Measurements from ENCODE around the gene CFAP410.
"Not testable (repeated sequence)": the region's sequence is repeated elsewhere in the genome, so short reads cannot be mapped to it uniquely, and the experiment has no call there.

The CFAP410 gene

DNA sequence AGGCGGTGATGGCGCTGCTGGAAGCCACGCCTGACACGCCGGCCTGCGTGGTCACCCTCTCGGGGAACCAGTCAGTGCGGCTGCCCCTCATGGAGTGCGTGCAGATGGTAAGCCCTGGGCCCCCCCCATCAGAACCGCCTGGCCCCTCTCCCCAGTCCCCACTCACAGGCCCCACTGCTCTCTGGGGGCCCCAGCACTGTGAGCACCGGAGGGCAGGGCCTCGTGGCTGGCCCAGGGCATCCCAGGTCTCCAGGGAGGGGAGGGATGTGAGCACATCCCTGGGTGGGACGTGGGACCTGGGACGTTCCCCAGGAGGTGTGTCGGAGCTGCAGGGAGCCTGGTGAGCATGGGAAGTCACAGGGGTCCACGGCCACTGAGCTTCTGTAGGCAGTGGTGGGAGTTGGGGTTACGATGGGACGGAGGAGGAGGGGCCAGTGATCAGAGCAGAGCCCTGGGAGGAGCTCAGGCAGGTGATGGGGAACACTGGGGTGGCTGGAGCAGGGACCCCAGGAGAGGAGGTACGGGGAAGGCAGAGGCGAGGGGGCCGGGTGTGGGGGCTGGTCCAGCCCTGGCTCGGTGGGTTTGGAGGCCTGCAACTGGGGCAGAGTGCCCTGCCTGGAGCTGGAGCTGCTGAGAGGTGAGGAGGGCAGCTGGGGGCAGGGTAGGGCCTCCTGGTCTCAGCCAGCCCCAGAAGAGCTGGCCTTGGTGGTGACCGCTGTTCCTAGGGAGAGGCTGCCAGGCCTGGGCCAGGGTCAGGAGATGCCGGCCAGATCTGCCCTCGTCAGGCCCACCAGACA lies 20.5 kb downstream of the CFAP410 start:
- in situ Hi-C loops (cut with MboI; ENCODE audit: low sequenced_read_pairs), result no loop called here

DNA sequence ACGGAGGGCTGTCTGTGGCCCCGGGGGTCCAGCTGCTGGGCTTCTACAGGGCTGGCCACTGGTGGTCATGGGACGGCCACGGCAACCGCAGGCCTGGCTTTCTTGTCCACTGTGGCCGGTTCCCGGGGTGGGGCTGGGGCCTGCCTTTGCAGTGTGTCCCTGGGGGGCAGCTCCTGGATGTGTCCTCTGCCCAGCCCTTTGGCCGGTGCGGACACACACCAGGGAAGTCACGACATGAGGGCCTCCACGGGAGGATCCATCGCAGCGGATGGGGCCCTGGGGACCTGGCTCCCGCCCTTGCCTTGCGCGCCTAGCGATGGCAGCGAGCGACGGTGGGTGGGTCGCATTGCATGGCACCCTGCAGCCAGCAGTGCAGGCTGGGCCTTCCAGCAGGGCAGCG lies 21.3 kb downstream of the CFAP410 start:
- in situ Hi-C loops (cut with MboI; ENCODE audit: low sequenced_read_pairs), result no loop called here

DNA sequence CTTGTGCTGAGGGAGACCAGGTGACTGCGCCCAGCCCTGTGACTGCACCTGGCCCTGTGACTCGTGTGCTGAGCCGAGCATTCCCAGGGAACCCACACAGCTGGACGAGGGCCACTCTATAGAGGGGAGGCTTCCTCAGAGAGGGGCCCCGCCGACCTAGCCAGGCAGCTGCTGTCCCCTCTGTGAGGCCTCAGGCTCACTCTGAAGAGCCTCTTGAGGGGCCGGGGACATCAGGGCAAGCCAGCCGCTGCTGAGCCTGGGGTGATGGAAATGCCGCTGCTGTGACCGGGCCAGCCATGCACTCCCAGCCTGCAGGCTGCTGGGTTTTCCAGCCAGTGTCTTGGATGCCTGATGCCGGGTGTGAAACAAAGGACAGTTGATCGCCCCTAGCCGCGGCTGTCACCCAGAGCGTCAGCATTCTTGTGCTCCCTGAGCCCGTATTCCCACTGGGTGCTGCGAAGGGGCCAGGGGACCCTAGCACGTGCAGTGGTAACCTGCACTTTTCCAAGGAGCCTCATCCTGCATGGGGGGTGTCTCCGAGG lies 21.9 kb downstream of the CFAP410 start:
- in situ Hi-C loops (cut with MboI; ENCODE audit: low sequenced_read_pairs), result no loop called here

DNA sequence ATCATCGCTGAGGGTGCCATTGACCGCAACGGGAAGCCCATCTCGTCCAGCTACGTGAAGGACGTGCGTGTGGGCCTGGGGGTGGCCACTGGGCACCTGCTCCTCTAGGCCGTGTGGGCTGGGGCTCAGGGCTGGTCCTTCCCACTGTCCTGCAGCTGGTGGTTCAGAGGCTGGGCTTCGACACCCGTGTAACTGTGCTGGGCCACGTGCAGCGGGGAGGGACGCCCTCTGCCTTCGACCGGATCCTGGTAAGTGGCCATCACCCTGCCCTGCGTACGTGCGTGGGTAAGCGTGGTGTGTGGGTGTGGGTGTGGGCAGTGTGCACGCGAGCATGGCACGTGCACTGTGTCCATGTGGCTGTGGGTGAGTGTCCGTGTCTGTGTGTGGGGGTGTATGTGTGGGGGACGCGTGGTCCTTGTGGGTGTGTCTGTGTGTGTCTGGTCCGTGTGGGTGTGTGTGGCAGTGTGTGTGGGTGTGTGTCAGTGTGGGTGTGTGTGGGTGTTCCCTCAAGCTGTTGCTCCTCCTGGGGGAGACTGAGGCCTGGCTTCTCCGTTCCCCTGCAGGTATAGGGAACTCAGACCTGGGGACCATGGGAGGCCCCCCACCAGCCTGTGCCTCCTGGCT lies 22.8 kb downstream of the CFAP410 start:
- in situ Hi-C loops (cut with MboI; ENCODE audit: low sequenced_read_pairs), result no loop called here

DNA sequence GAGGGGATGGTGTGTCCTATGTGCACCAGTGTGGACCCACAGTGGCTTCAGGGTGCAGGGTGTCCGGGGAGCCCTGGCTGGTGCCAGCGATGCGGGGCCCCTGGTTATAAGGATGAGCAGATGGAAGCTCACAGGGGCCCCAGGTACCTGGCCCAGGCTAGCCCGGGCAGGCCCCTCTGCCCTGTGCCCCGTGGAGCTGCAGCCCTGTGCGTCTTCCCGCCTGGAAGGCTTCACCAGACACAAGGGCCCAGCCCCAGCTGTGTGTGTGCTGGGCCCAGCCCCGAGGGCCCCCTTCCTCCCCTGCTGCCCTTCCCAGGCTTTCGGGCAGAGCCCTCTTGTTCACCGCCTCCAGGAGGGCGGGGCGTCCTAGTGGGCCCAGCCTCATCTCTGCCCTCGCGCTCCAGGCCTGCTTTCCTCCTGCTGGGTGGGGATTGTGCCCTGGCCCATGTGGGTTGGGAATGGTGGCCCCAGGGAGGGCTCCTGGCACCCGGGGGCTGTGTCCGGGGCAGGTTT lies 23.4 kb downstream of the CFAP410 start:
- in situ Hi-C loops (cut with MboI; ENCODE audit: low sequenced_read_pairs), result no loop called here

DNA sequence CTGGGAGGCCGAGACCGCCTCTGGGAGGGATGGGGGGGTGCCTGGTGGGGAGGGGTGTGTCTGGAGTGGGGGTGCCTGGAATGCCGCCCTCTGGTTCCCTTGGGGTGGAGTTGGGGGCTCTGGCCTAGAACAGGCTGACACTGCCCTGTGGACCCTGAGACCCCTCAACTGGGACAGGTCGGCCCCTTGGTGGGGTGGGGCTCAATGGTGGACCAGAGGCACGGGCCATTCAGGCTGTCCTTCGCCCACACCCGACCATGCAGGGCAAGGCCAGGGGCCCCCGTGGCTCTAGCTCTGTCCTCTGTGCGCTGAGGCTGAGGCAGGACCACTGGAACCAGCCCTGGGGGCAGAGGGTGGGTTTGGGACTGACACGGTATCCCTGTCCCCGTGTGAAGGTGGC lies 24.6 kb downstream of the CFAP410 start:
- in situ Hi-C loops (cut with MboI; ENCODE audit: low sequenced_read_pairs), result no loop called here

DNA sequence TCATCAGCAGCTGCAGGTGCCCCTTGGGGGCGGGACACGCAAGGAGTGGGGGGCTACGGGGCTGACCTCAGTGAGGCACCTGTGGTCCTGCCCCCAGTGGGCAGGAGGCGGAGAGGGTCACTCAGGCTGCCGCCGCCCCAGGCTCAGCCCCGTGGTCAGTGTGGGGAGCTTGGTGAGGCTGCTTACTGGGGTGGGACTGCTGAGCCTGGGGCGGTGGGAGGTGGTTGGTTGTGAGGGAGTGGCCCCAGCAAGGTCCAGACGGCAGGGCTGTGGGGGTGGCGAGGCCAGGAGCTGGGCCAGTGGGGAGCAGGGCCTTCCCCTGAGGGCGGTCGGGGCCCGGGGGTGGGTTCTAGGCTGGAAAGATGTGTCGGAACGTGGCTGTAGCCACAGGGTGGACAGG lies 25.1 kb downstream of the CFAP410 start:
- in situ Hi-C loops (cut with MboI; ENCODE audit: low sequenced_read_pairs), result no loop called here

DNA sequence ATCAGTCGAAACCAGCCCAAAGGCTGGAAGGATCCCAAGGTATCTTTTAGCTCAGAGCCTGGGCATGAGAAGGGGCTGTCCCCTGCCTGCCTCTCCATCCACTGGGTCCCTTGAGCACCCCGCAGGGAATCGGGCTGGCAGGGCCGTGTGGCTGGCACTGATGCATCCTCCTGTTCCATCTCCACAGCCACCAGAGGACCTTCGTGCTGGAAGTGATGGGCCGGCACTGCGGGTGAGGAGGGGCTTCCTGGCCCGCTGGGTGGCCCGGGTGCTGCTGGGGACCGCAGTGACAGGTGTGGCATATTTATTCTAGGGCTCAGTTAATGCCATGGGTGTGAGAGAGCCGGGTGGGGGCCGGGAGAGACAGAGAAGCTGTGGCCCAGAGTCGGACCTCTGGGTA lies 25.7 kb downstream of the CFAP410 start:
- in situ Hi-C loops (cut with MboI; ENCODE audit: low sequenced_read_pairs), result no loop called here

DNA sequence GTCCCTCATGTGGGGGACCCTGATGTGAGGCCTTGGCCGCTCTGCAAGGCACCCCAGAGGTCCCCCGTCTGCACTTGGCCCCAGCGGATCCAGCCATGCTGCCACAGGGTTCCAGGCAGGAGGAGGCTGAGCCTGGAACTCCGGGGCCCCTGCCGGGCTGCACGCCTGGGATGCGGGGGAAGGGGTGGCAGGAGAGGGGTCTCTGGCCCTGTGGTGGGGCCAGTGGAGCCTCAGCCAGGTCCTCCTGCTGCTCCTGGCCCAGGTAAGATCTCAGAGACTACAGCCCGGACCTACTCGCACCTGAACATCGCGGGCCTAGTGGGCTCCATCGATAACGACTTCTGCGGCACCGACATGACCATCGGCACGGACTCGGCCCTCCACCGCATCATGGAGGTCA lies 26.5 kb downstream of the CFAP410 start:
- in situ Hi-C loops (cut with MboI; ENCODE audit: low sequenced_read_pairs), result no loop called here

DNA sequence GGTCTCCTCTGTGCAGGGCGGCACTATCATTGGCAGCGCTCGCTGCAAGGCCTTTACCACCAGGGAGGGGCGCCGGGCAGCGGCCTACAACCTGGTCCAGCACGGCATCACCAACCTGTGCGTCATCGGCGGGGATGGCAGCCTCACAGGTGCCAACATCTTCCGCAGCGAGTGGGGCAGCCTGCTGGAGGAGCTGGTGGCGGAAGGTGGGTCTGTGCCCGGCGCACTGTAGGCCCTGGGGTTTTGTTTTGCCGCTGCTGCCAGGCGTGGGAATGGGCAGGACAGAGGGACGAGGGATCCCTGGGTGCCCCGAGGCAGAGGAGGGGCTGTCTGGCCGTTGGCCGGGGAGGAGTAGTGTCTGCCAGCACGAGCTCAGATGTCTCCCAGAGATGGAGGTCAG lies 27.1 kb downstream of the CFAP410 start:
- in situ Hi-C loops (cut with MboI; ENCODE audit: low sequenced_read_pairs), result no loop called here

DNA sequence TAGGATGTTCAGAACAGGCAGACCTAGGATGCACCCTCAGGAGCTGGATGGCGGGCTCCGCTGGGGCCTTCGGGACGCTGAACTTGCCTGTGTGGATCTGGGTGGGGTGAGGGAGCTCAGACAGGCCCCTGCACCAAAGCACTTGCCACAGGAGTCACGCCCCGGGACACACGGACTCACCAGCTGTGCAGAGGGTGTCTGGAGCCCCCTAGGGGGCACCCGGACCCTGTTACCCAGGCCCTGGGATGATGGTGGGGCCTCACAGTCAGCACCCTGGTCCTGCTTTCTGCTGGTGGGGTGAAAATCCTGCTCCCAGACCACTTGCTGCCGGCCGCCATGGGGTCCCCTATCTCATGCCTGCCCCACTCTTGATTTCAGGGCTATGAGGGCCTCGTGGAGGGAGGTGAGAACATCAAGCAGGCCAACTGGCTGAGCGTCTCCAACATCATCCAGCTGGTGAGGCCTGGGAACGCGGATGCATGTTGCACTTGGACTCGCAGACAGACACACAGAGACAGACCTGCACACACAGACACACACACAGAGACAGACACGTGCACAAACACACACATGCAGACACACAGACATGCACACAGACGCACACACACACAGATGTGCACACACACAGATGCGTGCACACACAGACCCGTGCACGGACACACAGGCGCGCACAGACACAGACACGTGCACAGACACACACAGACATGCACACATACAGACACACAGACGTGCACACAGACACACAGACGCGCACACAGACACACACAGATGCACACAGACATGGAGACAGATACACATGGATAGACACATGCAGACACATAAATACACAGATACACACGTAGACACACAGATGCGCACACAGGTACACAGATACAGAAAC lies 28.3 kb downstream of the CFAP410 start:
- in situ Hi-C loops (cut with MboI; ENCODE audit: low sequenced_read_pairs), result no loop called here

DNA sequence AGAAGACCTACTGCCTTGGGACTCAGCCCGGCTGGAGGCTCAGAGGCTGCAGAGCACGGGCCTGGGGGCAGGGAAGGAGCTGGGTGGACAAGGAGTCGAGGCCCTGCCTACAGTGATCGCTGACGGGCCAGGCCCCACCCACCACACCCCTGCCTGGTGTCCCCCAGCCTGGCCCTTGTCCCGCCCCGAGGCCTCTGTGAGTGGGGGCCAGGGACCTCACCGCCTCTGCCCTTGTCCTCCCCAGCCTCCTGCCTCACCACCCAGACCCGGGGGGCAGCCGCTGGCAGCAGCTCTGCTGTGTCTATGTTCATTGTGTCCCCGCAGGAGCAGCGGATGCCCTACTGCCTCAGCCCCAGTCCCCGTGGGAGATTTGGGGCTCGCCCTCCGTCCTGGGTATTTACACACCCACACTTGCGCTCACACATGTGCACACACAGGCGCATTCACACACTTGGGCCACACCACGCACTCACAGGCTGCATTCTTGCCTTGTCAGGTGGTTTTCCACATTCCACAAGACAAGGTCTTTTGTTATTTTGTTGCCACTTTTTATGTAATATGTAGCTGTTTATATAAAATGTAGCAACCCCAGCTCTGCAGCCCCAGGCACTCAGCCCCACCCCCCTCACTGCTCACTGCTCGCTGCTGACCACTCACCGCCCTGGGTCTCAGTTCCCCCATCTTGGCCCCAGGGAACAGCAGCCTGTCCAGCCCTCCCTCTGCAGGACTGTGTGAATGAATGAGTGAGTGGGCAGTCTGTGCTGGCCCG lies 32.1 kb downstream of the CFAP410 start:
- in situ Hi-C loops (cut with MboI; ENCODE audit: low sequenced_read_pairs), result no loop called here

DNA sequence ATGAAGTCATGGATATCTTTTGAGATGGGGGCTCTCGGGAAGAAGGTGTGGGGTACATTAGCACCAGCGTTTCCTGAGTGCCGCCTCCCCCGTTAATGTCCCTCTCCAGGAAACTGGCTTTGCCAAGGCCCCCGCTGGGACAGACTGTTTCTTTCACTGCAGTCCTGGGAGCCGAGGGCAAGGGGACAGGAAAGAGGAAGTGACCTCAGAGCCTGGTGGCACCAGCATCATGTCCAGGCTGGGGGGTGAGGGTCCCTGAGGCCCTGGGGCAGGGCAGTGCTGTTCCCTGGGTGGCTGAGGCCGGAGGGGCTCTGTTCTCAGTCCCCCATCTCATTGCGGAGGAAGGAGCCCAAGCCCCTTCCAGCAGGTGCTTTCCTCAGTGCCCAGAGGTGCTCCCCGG lies 33.5 kb downstream of the CFAP410 start:
- in situ Hi-C loops (cut with MboI; ENCODE audit: low sequenced_read_pairs), result no loop called here

DNA sequence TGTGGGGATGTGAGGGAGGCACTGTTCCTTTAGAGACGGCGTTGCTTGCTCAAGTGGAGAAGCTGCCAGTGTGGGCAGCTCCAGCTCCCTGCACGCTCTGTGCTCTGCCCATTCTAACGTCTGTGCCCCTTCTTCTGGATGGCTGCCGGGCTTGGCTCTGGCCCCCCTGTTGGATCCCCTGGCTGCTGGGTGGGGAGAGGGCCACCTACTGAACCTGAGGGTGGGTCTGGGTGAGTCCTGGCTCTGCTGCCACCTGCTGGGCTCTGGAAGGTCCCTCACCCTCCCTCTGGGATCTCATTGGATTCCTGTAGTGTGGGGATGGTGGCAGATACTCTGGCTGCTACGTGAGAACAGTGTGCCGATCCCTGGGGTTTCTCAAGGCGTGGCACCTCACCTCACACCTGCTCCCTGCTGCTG lies 34.3 kb downstream of the CFAP410 start:
- in situ Hi-C loops (cut with MboI; ENCODE audit: low sequenced_read_pairs), result no loop called here

DNA sequence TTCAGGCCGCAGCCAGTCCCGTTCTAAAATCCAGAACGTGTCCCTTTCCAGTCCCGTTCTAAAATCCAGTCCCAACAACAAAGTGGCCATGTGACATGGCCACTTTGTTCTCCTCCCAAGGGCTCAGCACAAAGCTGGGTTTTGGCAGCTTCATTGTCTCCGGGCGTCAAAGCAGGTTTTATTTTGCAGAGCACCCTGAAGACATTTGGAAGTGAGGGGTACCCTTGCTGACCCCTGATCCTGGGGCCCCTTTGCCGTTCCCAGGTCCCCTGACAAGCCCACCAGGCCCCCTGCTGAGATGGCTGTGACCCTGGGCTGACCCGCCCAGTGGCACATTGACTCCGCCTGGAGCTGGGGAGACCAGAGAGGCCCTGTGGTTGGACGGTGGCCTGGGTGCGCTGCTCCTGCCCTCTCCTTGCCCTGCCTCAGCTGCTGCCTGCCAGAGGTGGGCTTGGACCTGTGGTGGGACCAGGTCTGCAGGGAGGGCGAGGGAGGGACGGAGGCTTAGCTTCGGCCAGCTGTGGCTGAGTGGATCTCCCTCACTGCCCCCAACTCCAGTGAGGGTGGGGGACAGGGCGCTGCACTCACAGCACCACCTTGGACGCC lies 35.1 kb downstream of the CFAP410 start:
- in situ Hi-C loops (cut with MboI; ENCODE audit: low sequenced_read_pairs), result no loop called here

DNA sequence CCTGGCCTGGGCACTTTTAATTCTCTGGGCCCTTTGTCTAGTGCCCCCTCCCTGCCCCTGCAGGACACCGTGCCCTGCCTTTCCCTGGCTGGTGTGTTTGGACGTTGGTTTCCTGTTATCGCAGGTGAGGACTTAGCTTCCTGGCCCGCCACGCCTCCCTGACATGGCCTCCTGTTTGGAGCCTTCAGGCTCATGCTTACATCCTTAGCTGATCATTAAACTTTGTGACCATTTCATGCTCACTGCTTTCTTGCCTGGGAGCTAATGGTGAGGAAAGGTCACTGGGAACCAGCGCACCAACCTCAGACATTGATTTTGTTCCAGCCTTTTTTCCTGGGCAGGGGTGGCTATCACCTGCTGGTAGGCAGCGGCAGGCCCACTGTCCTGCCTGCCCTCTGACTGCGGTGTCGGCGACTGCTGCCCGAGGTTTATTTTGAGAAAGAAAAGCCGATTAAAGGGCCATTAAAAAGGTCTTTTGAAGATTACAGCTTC lies 35.7 kb downstream of the CFAP410 start:
- in situ Hi-C loops (cut with MboI; ENCODE audit: low sequenced_read_pairs), result no loop called here

DNA sequence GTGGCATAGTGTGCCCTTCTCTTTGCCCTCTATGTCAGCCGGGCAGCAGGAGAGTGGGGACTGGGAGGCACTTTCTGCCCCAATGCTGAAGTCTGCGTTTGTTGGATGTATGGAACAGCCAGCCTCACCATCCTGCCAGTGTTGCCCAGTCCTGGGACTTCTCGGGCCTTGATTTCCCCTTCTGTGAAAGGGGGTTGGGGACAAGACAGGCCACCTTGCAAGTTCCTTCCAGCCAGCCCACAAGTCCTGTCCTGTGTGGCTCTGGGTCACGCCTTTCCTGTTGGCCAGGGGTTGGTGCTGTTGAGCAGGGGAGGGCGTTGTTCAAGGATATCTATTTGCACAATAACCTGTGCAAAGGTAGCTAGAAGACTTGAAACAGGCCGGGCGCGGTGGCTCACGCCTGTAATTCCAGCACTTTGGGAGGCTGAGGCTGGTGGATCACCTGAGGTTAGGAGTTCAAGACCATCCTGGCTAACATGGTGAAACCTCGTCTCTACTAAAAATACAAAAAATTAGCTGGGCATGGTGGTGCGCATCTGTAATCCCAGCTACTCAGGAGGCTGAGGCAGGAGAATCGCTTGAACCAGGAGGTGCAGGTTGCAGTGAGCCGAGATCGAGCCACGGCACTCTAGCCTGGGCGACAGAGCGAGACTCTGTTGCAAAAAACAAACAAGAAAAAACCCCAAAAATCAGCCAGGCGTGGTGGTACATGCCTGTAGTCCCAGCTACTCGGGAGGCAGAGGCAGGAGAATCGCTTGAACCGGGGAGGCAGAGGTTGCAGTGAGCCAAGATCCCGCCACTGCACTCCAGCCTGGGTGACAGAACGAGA lies 36.4 kb downstream of the CFAP410 start:
- in situ Hi-C loops (cut with MboI; ENCODE audit: low sequenced_read_pairs), result not testable (repeated sequence)

DNA sequence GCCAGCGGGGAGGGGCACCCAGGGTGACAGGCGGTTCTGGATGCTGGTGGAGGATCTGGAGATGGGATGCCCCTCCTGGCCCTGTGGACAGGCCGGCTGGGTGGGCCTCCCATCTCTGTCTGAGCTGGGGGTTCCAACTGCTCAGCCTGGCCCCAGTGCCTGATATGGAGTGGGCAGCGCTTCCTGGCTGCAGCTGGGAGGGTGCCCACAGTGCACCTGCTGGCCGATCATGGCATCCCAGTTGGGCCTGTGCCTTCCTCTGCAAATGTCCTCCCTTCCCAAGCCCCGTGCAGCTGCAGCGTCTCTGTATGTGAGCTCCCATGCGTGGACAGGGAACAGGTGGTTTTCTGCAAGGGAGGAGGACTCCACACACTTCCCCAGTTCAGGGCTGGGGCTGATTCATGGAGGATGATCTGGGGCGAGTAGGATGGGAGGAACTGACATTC lies 37.2 kb downstream of the CFAP410 start:
- in situ Hi-C loops (cut with MboI; ENCODE audit: low sequenced_read_pairs), result no loop called here

DNA sequence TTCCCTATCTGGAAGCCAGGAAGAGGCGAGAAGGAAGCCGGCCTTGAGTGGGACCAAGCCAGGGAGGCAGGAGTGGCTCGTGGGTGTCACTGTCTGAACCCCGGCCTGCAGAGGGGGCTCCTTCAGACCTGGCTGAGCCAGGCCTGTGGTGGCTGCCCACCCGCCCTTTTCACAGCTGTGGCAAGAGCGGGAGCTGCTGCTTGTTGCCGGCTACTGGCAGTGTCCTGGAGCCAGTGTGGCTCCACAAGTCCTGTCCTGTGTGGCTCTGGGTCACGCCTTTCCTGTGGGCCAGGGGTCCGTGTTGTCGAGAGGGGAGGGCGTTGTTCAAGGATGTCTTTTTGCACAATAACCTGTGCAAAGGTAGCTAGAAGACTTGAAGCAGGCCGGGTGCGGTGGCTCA lies 38.0 kb downstream of the CFAP410 start:
- in situ Hi-C loops (cut with MboI; ENCODE audit: low sequenced_read_pairs), result no loop called here

All from hTERT RPE-1 (cell line).